Panc1 (cell line): ENCODE data around the gene IFNAR2.

Source experiments
- CTCF ChIP-seq: fragments of 450-650 bp; IDR thresholded peaks from 2 replicates; pipeline ENCODE4 v1.5.1; 2017; ENCODE audit warnings: mild to moderate bottlenecking
- POLR2AphosphoS5 ChIP-seq: IDR thresholded peaks from 2 replicates; pipeline ENCODE4 v1.6.1; 2012; ENCODE audit warnings: mild to moderate bottlenecking, low read depth, low read length, moderate library complexity

DNA sequence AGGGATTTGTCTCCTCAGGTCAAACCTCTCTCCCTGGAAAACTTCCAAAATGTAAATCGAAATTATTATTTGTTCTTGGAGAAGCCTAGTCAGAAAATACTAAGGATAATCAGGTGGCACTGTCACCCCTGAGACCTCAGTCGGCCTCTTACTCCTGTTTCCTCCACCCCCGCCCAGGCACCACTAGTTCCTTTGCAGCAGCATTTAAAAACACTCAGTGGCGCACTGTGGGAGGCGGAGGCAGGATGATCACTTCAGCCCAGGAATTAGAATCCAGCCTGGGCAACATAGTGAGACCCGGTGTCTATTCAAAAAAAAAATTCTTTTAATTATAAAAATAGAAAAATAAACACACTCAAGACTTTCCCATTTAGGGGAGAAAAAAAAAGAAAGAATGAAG lies 18.0 kb upstream of the IFNAR2 start:
- no peak for TF ChIP-seq CTCF
- no peak for TF ChIP-seq POLR2AphosphoS5
